Kidney (tissue), 14 donors: ENCODE measurements around the gene ANKZF1. TPM values are rescaled to one million over a fixed set of nuclear protein-coding genes. Genes with fewer than 3 reads are reported as not detected.
"Not testable (repeated sequence)": the region's sequence is repeated elsewhere in the genome, so short reads cannot be mapped to it uniquely, and the experiment has no call there.

Source experiments
- DNase-seq, 5 donors: peaks; one replicate each; pipeline ENCODE4 v3.0.0-alpha.2; 2013 to 2020
- FAIRE-seq: peaks from 2 replicates; lab custom pipeline; 2012; peaks lifted over from hg19 to GRCh38; lab: Jason Lieb, UNC
- H3K27ac ChIP-seq, 2 donors: one replicate each; pipeline ENCODE4 v1.7.0; 2013; ENCODE audit warnings: low read depth in 2 of 2, low read length in 2 of 2, inconsistent platforms in 1 of 2
- H3K27me3 ChIP-seq: one replicate; pipeline ENCODE4 v1.7.1; 2013; ENCODE audit warnings: low read length, inconsistent platforms; ENCODE audit not compliant: control insufficient read depth, insufficient read depth
- H3K36me3 ChIP-seq, 3 donors: one replicate each; pipeline versions ENCODE4 v1.7.0 to v1.7.1; 2013; ENCODE audit warnings: low read length in 3 of 3, control low read depth in 1 of 3, inconsistent platforms in 1 of 3; ENCODE audit not compliant: insufficient read depth in 3 of 3, control insufficient read depth in 2 of 3
- H3K4me1 ChIP-seq, 3 donors: one replicate each; pipeline versions ENCODE4 v1.7.0 to v1.7.1; 2013; ENCODE audit warnings: low read length in 3 of 3, inconsistent platforms in 1 of 3, low read depth in 1 of 3; ENCODE audit not compliant: control insufficient read depth in 2 of 3, insufficient read depth in 2 of 3
- H3K4me3 ChIP-seq, 3 donors: one replicate each; pipeline versions ENCODE4 v1.7.0 to v1.8.1; 2013; ENCODE audit warnings: low read length in 3 of 3, control low read depth in 1 of 3, inconsistent platforms in 1 of 3
- H3K9ac ChIP-seq, 3 donors: one replicate each; pipeline versions ENCODE4 v1.7.0 to v1.7.1; 2013; ENCODE audit warnings: low read length in 3 of 3, control low read depth in 1 of 3, inconsistent platforms in 1 of 3
- H3K9me3 ChIP-seq, 3 donors: one replicate each; pipeline versions ENCODE4 v1.7.0 to v1.7.1; 2013; ENCODE audit warnings: low read length in 3 of 3, control low read depth in 1 of 3, inconsistent platforms in 1 of 3; ENCODE audit not compliant: control insufficient read depth in 2 of 3, insufficient read depth in 1 of 3
- CTCF ChIP-seq: IDR thresholded peaks from 3 replicates; pipeline ENCODE4 v1.5.1; 2012; ENCODE audit warnings: mild to moderate bottlenecking, moderate library complexity, borderline replicate concordance; ENCODE audit not compliant: insufficient read depth; ENCODE audit errors: extremely low read depth
- intact Hi-C: fragments of 100-400 bp; cut with DNase I; formaldehyde crosslinking; loops from one replicate; pipeline ENCODE4 v1.11.1; 2022
- polyA plus RNA-seq: library from polyadenylated mRNA; stranded (reverse); fragments of 350-450 nt; fragmentation: Illumina TruSeq; extraction: RNeasy Lipid Tissue Mini Kit (QIAGEN cat#74804); gene quantifications from one replicate; pipeline ENCODE4 v1.2.3, GENCODE V29; 2014; ENCODE audit warnings: low read depth, low replicate concordance; ENCODE audit not compliant: insufficient read depth
- total RNA-seq: library from RNA; stranded (reverse); fragmentation: NEBNext Ultra II Directional; extraction: Animal tissue kit (Norgen Biotek cat#: 25700); gene quantifications from one replicate; pipeline ENCODE4 v1.2.1, GENCODE V29; 2021
- donor health status: control.
- donor health status: control.
- donor health status: control.
- donor health status: control.
- donor health status: control.
- donor health status: DM: yes; HTN: yes; CAD: no.
- donor health status: Normal renal cell carcinoma (clear cell type).

The ANKZF1 gene
- total and polyA plus RNA-seq, 2 donors from 2014 or later, result 26.6 to 48.9 TPM

GRCh38 chr2:219254590-219255201 is 25.1 kb downstream of the ANKZF1 start:
- H3K9ac ChIP-seq, result peak overlapping the region in 2 of 3 donors; percentile 51 to 68
- FAIRE-seq (no peak), DNase-seq (peak in 1 of 5 donors; percentile 39)
- H3K9me3 ChIP-seq, result no peaks in the 10 kb centered on the region
- no peak for TF ChIP-seq CTCF
- intact Hi-C loops, result no loop called here
- H3K27ac ChIP-seq, result peak overlapping the region; percentile 85 to 87
- H3K27me3 ChIP-seq, result peaks cover 15% of the 10 kb centered on the region
- peaks cover 0 to 34% (median 25%) of the 10 kb centered on the region in 3 donors for H3K4me1 ChIP-seq
- peak overlapping the region in 2 of 3 donors; percentile 81 to 93 for H3K4me3 ChIP-seq
- peaks cover 0 to 12% (median 3%) of the 10 kb centered on the region in 3 donors for H3K36me3 ChIP-seq

- peak in 1 of 5 donors; percentile 20 for DNase-seq
- H3K27ac ChIP-seq, H3K9ac ChIP-seq, H3K4me3 ChIP-seq, H3K36me3 ChIP-seq, intact Hi-C loops, FAIRE-seq, H3K4me1 ChIP-seq, H3K9me3 ChIP-seq: not testable (repeated sequence)
- peaks cover 14% of the 10 kb centered on the region for H3K27me3 ChIP-seq
Measured at GRCh38 chr2:219258942-219259341, 29.3 kb downstream of the ANKZF1 start.

- DNase-seq (peak in 1 of 5 donors; percentile 9), FAIRE-seq (no peak)
- intact Hi-C loops, result no loop called here
- TF ChIP-seq CTCF, result no peak
- H3K9ac ChIP-seq, result no peak overlapping the region
- no peaks in the 10 kb centered on the region for H3K27me3 ChIP-seq
- no peak overlapping the region for H3K27ac ChIP-seq
- H3K36me3 ChIP-seq, result no peaks in the 10 kb centered on the region
- no peak overlapping the region for H3K4me3 ChIP-seq
- H3K9me3 ChIP-seq, result no peaks in the 10 kb centered on the region
- no peaks in the 10 kb centered on the region for H3K4me1 ChIP-seq
Measured at GRCh38 chr2:219261024-219261855, 31.6 kb downstream of the ANKZF1 start.

GRCh38 chr2:219266232-219266631 is 36.6 kb downstream of the ANKZF1 start:
- peaks cover 0 to 5% (median 2%) of the 10 kb centered on the region in 3 donors for H3K4me1 ChIP-seq
- no peaks in the 10 kb centered on the region for H3K9me3 ChIP-seq
- TF ChIP-seq CTCF, result no peak
- no peak overlapping the region for H3K27ac ChIP-seq
- intact Hi-C loops, result no loop called here
- FAIRE-seq (no peak), DNase-seq (peak in 1 of 5 donors; percentile 46)
- no peaks in the 10 kb centered on the region for H3K27me3 ChIP-seq
- H3K9ac ChIP-seq, result no peak overlapping the region
- H3K36me3 ChIP-seq, result no peaks in the 10 kb centered on the region
- no peak overlapping the region for H3K4me3 ChIP-seq
